BJ (cell line): Measurements from ENCODE around the gene CIB1. TPM values are rescaled to one million over a fixed set of nuclear protein-coding genes. Genes with fewer than 3 reads are reported as not detected.

ENCODE experiments used
- CTCF ChIA-PET: fragments of 350-600 bp; formaldehyde crosslinking; extraction: SDS; loops from one replicate; lab custom pipeline; 2021; ENCODE audit warnings: antibody characterized with exemption, inconsistent platforms; lab: Yijun Ruan, JAX
- POLR2A ChIA-PET: fragments of 300-600 bp; sonication (Branson Sonifier 250); formaldehyde crosslinking; extraction: SDS; loops from one replicate; lab custom pipeline; 2021; ENCODE audit warnings: antibody characterized with exemption; lab: Charles Lee
- DNase-seq: peaks from one replicate; pipeline ENCODE4 v3.0.0-alpha.2; 2011; ENCODE audit warnings: low read depth
- H3K27me3 ChIP-seq: 2 replicates; pipeline ENCODE4 v1.6.0; 2011; ENCODE audit warnings: low read length; ENCODE audit not compliant: control insufficient read depth, insufficient read depth
- H3K36me3 ChIP-seq: 2 replicates; pipeline ENCODE4 v1.5.1; 2011; ENCODE audit warnings: low read length; ENCODE audit not compliant: control insufficient read depth, insufficient read depth
- H3K4me3 ChIP-seq: 2 replicates; pipeline ENCODE4 v1.5.1; 2011; ENCODE audit warnings: low read depth, mild to moderate bottlenecking, control low read depth, low read length
- polyA plus RNA-seq: library from polyadenylated mRNA; depleted of rRNA; stranded (reverse); fragments of >200 nt; gene quantifications from 2 replicates; pipeline ENCODE4 v1.2.3, GENCODE V29; 2011
- TF ChIP-seq, protein P1 (sequence below): IDR thresholded peaks from 2 replicates; pipeline ENCODE4 v1.5.1; 2011; ENCODE audit warnings: low read depth, mild to moderate bottlenecking, control low read depth, inconsistent platforms, low read length, moderate library complexity; ENCODE audit not compliant: insufficient read depth

CIB1 gene
- polyA plus RNA-seq, 1 experiment, result 102 TPM

DNA sequence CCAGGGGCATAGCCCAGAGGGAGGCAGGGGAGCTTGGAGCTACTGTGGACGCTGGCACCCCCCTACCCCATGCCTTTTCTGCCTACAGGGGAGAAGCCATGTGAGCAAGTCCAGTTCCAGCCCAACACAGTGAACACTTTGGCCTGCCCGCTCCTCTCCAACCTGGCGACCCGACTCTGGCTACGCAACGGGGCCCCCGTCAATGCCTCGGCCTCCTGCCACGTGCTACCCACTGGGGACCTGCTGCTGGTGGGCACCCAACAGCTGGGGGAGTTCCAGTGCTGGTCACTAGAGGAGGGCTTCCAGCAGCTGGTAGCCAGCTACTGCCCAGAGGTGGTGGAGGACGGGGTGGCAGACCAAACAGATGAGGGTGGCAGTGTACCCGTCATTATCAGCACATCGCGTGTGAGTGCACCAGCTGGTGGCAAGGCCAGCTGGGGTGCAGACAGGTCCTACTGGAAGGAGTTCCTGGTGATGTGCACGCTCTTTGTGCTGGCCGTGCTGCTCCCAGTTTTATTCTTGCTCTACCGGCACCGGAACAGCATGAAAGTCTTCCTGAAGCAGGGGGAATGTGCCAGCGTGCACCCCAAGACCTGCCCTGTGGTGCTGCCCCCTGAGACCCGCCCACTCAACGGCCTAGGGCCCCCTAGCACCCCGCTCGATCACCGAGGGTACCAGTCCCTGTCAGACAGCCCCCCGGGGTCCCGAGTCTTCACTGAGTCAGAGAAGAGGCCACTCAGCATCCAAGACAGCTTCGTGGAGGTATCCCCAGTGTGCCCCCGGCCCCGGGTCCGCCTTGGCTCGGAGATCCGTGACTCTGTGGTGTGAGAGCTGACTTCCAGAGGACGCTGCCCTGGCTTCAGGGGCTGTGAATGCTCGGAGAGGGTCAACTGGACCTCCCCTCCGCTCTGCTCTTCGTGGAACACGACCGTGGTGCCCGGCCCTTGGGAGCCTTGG lies 5.6 kb downstream of the CIB1 start:
- TF ChIP-seq, protein P1, sequence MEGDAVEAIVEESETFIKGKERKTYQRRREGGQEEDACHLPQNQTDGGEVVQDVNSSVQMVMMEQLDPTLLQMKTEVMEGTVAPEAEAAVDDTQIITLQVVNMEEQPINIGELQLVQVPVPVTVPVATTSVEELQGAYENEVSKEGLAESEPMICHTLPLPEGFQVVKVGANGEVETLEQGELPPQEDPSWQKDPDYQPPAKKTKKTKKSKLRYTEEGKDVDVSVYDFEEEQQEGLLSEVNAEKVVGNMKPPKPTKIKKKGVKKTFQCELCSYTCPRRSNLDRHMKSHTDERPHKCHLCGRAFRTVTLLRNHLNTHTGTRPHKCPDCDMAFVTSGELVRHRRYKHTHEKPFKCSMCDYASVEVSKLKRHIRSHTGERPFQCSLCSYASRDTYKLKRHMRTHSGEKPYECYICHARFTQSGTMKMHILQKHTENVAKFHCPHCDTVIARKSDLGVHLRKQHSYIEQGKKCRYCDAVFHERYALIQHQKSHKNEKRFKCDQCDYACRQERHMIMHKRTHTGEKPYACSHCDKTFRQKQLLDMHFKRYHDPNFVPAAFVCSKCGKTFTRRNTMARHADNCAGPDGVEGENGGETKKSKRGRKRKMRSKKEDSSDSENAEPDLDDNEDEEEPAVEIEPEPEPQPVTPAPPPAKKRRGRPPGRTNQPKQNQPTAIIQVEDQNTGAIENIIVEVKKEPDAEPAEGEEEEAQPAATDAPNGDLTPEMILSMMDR, result no peak
- Histone ChIP-seq H3K36me3 (peaks cover 38% of the 10 kb centered on the region), H3K4me3 (no peak overlapping the region), H3K27me3 (no peaks in the 10 kb centered on the region)
- ChIA-PET CTCF (no interaction called here), POLR2A (no interaction called here)
- no peak for DNase-seq

DNA sequence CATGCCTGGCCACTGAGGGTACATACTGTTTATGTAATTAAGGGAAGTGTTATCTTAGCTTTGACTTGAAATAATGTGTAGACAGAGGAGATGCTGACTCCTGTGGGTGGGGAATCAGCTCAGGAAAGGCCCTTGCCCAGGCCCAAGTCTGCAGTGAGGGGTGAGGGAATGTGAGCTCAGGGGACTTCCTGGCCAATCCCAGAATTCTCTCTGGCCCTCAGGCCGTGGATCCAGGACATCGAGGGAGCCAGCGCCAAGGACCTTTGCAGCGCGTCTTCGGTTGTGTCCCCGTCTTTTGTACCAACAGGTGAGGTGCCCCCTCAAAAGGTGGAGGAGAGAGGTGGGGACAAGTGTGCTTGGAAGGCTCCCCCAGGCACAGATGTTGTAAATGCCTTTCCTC lies 6.4 kb downstream of the CIB1 start:
- CTCF ChIA-PET, result interaction anchor here (0.6 kb wide), 2 partner anchors 10 to 87 kb away, joined by 3 read pairs; no protein-coding TSS in a partner anchor

DNA sequence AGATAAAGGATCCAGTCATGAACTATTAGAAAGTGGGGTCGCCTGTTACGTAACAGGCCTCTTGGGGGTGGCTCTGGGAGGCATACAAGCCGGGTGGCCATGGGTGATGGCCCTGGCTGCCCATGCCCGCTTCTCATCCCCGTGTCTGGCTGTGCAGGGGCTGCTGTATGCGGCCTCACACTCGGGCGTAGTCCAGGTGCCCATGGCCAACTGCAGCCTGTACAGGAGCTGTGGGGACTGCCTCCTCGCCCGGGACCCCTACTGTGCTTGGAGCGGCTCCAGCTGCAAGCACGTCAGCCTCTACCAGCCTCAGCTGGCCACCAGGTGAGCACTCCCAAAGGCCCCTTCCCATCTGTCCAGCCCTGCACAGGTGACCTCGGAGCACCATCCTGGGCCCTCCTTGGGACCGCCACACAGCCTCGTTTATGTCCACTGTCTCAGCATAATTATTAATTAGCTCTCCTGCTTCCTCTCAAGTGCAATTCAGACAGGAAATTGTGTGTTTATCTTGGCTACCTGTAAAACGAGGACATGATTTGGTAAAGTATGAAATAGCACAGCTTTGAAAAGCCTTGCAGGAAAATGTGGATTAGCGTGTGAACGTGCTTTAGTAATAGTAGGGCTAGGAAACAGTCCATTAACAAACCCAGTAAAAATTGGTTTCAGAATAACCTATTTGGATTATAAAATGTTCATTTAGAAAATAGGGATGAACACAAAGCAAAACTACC lies 8.1 kb downstream of the CIB1 start:
- TF ChIP-seq, protein P1, result no peak
- peaks cover 31% of the 10 kb centered on the region for H3K36me3 ChIP-seq
- CTCF ChIA-PET, result interaction anchor here (0.9 kb wide), 1 partner anchor 351 kb away, joined by 3 read pairs; no protein-coding TSS in a partner anchor
- DNase-seq, result no peak
- no peak overlapping the region for H3K4me3 ChIP-seq
- no peaks in the 10 kb centered on the region for H3K27me3 ChIP-seq
- POLR2A ChIA-PET, result no interaction called here

More for the DNA sequence above, 6.4 kb downstream of the CIB1 start:
- TF ChIP-seq, protein P1, result no peak
- DNase-seq, result no peak
- POLR2A ChIA-PET, result no interaction called here
- Histone ChIP-seq H3K36me3 (peaks cover 37% of the 10 kb centered on the region), H3K4me3 (no peak overlapping the region), H3K27me3 (no peaks in the 10 kb centered on the region)

DNA sequence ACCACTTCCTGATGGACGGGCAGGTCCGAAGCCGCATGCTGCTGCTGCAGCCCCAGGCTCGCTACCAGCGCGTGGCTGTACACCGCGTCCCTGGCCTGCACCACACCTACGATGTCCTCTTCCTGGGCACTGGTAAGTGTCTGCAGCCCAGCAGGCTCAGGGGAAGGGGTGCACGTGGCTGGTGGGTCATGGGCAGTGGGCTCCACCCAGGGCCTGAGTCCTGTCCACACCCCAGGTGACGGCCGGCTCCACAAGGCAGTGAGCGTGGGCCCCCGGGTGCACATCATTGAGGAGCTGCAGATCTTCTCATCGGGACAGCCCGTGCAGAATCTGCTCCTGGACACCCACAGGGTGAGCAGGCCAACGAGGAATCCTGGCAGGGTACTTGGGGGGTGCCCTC lies 8.7 kb downstream of the CIB1 start:
- peaks cover 30% of the 10 kb centered on the region for H3K36me3 ChIP-seq
- DNase-seq, result no peak
- ChIA-PET CTCF (interaction anchor here (0.9 kb wide), 1 partner anchor 350 kb away, joined by 3 read pairs; no protein-coding TSS in a partner anchor), POLR2A (no interaction called here)
- TF ChIP-seq, protein P1, result no peak
- no peak overlapping the region for H3K4me3 ChIP-seq
- H3K27me3 ChIP-seq, result no peaks in the 10 kb centered on the region
